ENCODE results near the gene ADAMTS4.
A peak's percentile ranks its signal among the peaks of the same experiment; 100 is the strongest.

Gene ADAMTS4

DNA sequence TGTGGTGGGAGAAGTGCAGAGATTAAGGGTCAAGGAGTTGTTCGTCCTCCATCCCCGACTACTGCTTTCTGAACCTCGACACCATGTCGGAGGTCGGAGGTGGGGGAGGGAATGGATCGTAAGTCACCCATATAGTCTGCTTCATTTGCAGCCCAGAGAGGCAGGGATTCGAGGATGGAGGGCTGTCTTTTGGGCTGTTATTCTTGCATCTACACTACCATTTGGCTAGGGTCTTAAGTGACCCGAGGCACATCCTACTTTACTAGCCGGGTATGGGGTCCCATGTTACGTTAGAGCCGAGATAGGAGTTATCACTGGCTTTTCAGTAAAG is 39.0 kb downstream of the ADAMTS4 start:
- TF ChIP-seq, protein P1, sequence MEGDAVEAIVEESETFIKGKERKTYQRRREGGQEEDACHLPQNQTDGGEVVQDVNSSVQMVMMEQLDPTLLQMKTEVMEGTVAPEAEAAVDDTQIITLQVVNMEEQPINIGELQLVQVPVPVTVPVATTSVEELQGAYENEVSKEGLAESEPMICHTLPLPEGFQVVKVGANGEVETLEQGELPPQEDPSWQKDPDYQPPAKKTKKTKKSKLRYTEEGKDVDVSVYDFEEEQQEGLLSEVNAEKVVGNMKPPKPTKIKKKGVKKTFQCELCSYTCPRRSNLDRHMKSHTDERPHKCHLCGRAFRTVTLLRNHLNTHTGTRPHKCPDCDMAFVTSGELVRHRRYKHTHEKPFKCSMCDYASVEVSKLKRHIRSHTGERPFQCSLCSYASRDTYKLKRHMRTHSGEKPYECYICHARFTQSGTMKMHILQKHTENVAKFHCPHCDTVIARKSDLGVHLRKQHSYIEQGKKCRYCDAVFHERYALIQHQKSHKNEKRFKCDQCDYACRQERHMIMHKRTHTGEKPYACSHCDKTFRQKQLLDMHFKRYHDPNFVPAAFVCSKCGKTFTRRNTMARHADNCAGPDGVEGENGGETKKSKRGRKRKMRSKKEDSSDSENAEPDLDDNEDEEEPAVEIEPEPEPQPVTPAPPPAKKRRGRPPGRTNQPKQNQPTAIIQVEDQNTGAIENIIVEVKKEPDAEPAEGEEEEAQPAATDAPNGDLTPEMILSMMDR (conservative IDR thresholded peaks at IDR 0.05): no peak
- peak overlapping the region; percentile 85 for H3K27ac ChIP-seq

DNA sequence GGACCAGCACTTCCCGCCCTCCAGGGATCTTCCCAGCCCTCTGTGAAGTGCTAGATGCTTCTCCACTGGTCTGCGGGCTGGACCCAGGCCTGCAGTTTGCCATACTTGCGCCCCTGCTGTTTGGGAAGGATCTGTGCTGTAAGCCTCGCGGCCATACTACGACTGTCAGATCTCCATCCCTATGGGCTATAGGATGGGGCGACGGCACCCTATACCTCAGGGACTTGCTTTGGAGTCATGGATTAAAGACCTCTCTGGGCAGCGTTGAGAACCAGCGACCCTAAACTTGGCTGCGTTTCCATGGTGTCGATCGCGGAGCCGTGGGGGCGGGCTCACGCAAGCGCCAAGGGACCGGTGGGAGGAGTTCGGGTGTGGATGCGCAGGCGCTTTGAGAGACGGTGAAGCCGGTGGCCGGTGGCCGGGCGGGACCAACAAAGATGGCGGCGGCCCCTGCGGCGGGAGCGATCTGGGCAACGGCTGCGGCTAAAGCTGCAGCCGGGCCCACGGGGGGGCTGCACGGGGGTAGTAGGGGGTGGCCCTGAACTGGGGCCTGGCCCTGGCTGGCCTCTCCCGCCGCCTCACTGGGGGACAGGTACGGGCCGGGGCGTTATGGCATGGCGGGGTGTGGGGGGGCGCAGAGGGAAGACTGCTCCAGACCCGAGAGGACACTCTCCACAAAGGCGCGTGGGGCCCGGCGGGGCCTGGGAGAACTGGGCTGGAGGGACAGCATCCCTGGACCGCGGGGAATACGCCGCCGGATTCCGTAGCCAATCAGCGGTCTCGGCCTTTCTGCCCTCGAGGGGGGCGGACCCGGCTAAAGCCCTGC is 39.6 kb downstream of the ADAMTS4 start, which contains the start of gene USP21:
TSS of gene USP21 (plus strand) at position 414 of the 826 bp plus-strand sequence. CDS start 1,141 bp downstream, outside the sequence.
- H3K27ac ChIP-seq: peak within 1 kb of the TSS; percentile 85
- TF ChIP-seq, protein P1 (conservative IDR thresholded peaks at IDR 0.05): peak; percentile 42; the same call in 1 of the 2 replicates

DNA sequence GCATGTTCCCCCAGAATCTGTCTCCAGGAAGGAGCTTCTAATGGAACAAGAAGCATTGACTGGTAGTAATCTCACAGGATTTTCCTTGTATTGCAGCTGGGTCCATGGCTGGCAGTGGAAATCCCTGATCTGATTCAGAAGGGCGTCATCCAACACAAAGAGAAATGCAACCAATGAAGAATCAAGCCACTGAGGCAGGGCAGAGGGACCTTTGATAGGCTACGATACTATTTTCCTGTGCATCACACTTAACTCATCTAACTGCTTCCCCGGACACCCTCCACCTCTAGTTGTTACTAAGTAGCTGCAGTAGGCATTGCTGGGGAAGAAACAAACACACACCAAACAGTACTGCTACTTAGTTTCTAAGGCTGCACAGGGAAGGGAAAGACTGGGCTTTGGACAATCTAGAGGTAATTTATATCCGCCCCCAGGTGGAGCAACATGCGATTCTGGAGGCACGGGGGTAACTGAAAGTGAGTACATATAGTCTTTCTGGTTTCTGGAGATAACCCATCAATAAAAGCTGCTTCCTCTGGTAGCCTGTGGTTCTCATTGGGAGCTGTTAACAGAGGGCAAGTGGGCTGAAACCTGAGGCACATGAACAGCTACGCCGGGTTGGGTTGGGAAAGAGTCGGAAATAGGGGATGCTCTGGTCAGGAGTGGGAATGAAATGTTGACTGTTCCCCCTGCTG is 40.4 kb downstream of the ADAMTS4 start:
- TF ChIP-seq, protein P1 (conservative IDR thresholded peaks at IDR 0.05): no peak
- peak overlapping the region; percentile 85 for H3K27ac ChIP-seq

DNA sequence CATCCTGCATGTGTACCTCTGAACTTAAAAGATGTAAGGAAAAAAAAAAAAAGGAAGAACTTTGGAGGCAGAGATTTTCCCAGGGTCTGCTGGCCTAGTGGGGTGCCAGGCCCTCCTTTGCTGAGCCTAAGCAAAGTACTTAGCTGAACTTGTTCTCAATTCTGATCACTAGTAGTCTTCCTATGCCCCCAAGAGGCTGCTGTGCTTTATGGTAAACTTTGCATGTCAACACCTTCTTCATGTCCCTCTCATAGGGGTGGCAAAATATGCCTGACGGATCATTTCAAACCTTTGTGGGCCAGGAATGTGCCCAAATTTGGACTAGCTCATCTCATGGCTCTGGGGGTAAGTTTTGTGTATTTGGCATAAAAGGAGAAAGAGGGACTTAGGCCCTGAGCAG is 41.0 kb downstream of the ADAMTS4 start:
- TF ChIP-seq, protein P1 (conservative IDR thresholded peaks at IDR 0.05): no peak
- peak overlapping the region; percentile 85 for H3K27ac ChIP-seq

DNA sequence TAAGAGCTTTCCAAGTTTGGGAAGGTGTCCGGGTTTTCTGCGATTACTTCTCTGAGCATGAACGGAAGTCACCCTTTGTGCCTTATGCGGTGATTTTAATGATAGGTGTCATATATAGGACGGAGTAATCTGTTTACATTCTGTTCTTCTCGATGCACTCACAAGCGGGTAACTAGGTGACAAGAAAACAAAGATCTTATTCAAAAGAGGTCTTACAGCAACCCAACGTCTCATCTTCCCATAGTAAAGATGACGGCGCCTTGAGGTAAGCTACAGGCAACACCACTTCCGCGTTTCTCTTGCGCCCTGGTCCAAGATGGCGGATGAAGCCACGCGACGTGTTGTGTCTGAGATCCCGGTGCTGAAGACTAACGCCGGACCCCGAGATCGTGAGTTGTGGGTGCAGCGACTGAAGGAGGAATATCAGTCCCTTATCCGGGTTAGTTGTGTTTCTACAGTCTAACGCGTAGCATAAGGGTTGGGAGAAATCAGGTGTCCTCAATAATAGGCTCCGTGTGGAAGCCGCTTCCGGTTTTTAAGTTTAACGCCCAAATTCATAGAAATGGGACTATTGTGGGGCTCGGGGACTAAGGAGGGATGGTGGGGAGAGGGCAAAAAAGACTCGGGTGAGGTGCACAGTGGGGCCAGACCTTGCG is 45.0 kb downstream of the ADAMTS4 start, which contains the start of gene UFC1:
TSS of gene UFC1 (plus strand) at position 297 of the 656 bp plus-strand sequence. CDS start at position 317, 20 bp downstream.
- TF ChIP-seq, protein P1 (conservative IDR thresholded peaks at IDR 0.05): no peak
- H3K27ac ChIP-seq: peak within 1 kb of the TSS; percentile 97

DNA sequence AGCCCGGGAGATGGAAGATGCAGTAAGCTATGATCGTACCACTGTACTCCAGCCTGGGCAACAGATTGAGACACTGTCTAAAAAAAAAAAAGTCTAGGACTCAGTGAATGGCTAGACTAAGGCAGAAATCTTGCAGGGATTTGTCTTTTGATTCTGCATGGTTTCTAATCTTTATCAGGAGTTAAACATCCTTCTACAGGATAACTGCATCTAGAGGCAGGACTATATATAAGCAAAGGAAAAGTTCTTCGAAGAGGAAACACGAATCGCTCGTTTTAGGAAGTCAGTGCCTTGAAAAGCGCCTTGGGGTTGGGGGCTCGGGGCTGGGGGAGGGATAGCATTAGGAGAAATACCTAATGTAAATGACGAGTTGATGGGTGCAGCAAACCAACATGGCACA is 45.7 kb downstream of the ADAMTS4 start:
- H3K27ac ChIP-seq: peak overlapping the region; percentile 97
- TF ChIP-seq, protein P1 (conservative IDR thresholded peaks at IDR 0.05): no peak

DNA sequence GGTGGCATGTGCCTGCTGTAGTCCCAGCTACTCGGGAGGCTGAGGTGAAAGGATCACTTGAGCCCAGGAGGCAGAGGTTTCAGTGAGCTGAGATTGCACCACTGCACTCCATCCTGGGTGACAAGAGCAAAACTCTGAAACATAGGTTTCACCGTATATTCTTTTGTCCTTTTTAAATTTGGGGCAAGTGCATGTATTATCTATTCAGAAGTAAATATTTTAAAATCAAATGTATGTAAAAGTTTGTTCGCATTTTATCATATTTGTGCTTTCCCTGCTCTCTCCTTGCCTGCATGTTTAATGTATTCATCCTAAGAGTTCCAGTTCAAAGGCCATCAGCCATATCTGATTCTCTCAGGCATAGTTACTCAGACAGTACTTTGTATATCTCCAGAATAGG is 53.0 kb downstream of the ADAMTS4 start:
- H3K27ac ChIP-seq: no peak overlapping the region
- TF ChIP-seq, protein P1 (conservative IDR thresholded peaks at IDR 0.05): no peak
